SK-N-SH (cell line): ENCODE data around the gene GDPD3. TPM values are rescaled to one million over a fixed set of nuclear protein-coding genes. Genes with fewer than 3 reads are reported as not detected.

Experiments used
- CTCF ChIA-PET: fragments of 300-600, 350-600 bp; formaldehyde crosslinking; extraction: SDS; loops from one replicate; lab custom pipeline; 2021; lab: Yijun Ruan, JAX
- POLR2A ChIA-PET: fragments of 350-600 bp; sonication (Branson Sonifier 250); formaldehyde crosslinking; extraction: SDS; loops from one replicate; lab custom pipeline; 2020; ENCODE audit warnings: antibody characterized with exemption, inconsistent platforms; lab: Yijun Ruan, JAX
- DNase-seq: peaks from one replicate; pipeline ENCODE4 v3.0.0; 2012
- H2AFZ ChIP-seq: fragments of 200-600 bp; sonication (generic); 2 replicates; pipeline ENCODE4 v1.8.1; 2016; ENCODE audit warnings: antibody characterized with exemption, mild to moderate bottlenecking, low read depth
- H3F3A ChIP-seq: fragments of 200-600 bp; sonication (generic); replicated peaks from 2 replicates; pipeline ENCODE3; 2016; ENCODE audit warnings: antibody characterized with exemption, mild to moderate bottlenecking; ENCODE audit not compliant: insufficient read depth
- H3K27ac ChIP-seq, 2 experiments: fragments of 200-500 bp in 1 of 2; fragments of 200-600 bp in 1 of 2; sonication (Bioruptor generic) in 1 of 2; sonication (generic), shearing (Covaris generic) in 1 of 2; 2 replicates each; pipeline versions ENCODE4 v1.5.1 to v1.6.1; 2014 to 2016; ENCODE audit warnings: low read depth in 2 of 2, inconsistent platforms in 1 of 2, low read length in 1 of 2, mild to moderate bottlenecking in 1 of 2, mixed read lengths in 1 of 2
- H3K27me3 ChIP-seq: fragments of 200-600 bp; sonication (generic), shearing (Covaris generic); 2 replicates; pipeline ENCODE4 v1.6.1; 2016; ENCODE audit warnings: mixed run types; ENCODE audit not compliant: insufficient read depth
- H3K36me3 ChIP-seq, 2 experiments: fragments of 200-500 bp in 1 of 2; fragments of 200-600 bp in 1 of 2; sonication (Bioruptor generic) in 1 of 2; sonication (generic) in 1 of 2; replicated peaks in 1 of 2; 2 replicates each; pipeline versions ENCODE3 to v1.5.1; 2014 to 2016; ENCODE audit warnings: low read length in 1 of 2, mild to moderate bottlenecking in 1 of 2; ENCODE audit not compliant: insufficient read depth in 2 of 2, control insufficient read depth in 1 of 2
- H3K4me1 ChIP-seq, 2 experiments: fragments of 200-500 bp in 1 of 2; fragments of 200-600 bp in 1 of 2; sonication (Bioruptor generic) in 1 of 2; sonication (generic), shearing (Covaris generic) in 1 of 2; 2 replicates each; pipeline versions ENCODE4 v1.5.1 to v1.6.1; 2014 to 2016; ENCODE audit warnings: low read depth in 1 of 2, low read length in 1 of 2, mixed run types in 1 of 2; ENCODE audit not compliant: insufficient read depth in 2 of 2, control insufficient read depth in 1 of 2
- H3K4me2 ChIP-seq: fragments of 200-600 bp; sonication (generic), shearing (Covaris generic); 2 replicates; pipeline ENCODE4 v1.6.1; 2017; ENCODE audit warnings: mixed run types
- H3K4me3 ChIP-seq, 2 experiments: fragments of 200-500 bp in 1 of 2; fragments of 200-600 bp in 1 of 2; sonication (Bioruptor generic) in 1 of 2; sonication (generic), shearing (Covaris generic) in 1 of 2; 2 replicates each; pipeline versions ENCODE4 v1.5.1 to v1.8.1; 2014 to 2016; ENCODE audit warnings: low read depth in 2 of 2, inconsistent platforms in 1 of 2, low read length in 1 of 2, mild to moderate bottlenecking in 1 of 2, mixed read lengths in 1 of 2, moderate library complexity in 1 of 2
- H3K79me2 ChIP-seq: fragments of 200-600 bp; sonication (generic); 2 replicates; pipeline ENCODE4 v1.8.1; 2017; ENCODE audit warnings: mild to moderate bottlenecking; ENCODE audit not compliant: insufficient read depth
- H3K9ac ChIP-seq: fragments of 200-600 bp; sonication (generic); 2 replicates; pipeline ENCODE4 v1.6.1; 2017; ENCODE audit warnings: mixed run types
- H3K9me2 ChIP-seq: fragments of 200-600 bp; sonication (generic); 2 replicates; pipeline ENCODE4 v1.6.1; 2017; ENCODE audit warnings: mixed run types
- H3K9me3 ChIP-seq: fragments of 200-600 bp; sonication (generic); 2 replicates; pipeline ENCODE4 v1.6.1; 2017; ENCODE audit warnings: mixed run types, mild to moderate bottlenecking, moderate library complexity
- H4K20me1 ChIP-seq: fragments of 200-600 bp; sonication (generic); 2 replicates; pipeline ENCODE4 v1.6.1; 2017; ENCODE audit warnings: mild to moderate bottlenecking, mixed run types; ENCODE audit not compliant: insufficient read depth
- CHD2 ChIP-seq: fragments of 150-350 bp; IDR thresholded peaks from 2 replicates; pipeline ENCODE4 v1.6.1; 2018; ENCODE audit warnings: low read length; ENCODE audit not compliant: partially characterized antibody
- CTCF ChIP-seq: fragments of 200-600 bp; sonication (generic); IDR thresholded peaks from 2 replicates; pipeline ENCODE4 v1.6.1; 2017; ENCODE audit warnings: antibody characterized with exemption, mild to moderate bottlenecking, moderate library complexity
- FOSL2 ChIP-seq: IDR thresholded peaks from 2 replicates; pipeline ENCODE4 v1.4.0; 2012; ENCODE audit warnings: low read depth, mild to moderate bottlenecking, moderate library complexity, borderline replicate concordance
- GATA2 ChIP-seq: sonication (generic); formaldehyde crosslinking; IDR thresholded peaks from 2 replicates; pipeline ENCODE4 v1.5.0; 2020; ENCODE audit warnings: mild to moderate bottlenecking, missing genetic modification reagents
- MXI1 ChIP-seq: IDR thresholded peaks from 2 replicates; pipeline ENCODE4 v1.6.1; 2012; ENCODE audit warnings: mild to moderate bottlenecking, low read depth, low read length, improper control_type of control experiment
- RCOR1 ChIP-seq: fragments of 150-350 bp; IDR thresholded peaks from 2 replicates; pipeline ENCODE4 v1.6.1; 2017; ENCODE audit warnings: antibody characterized with exemption, low read length
- REST ChIP-seq: IDR thresholded peaks from 2 replicates; pipeline ENCODE4 v1.6.1; 2012; ENCODE audit warnings: mild to moderate bottlenecking, low read depth, low read length, moderate library complexity
- SMC3 ChIP-seq: IDR thresholded peaks from 2 replicates; pipeline ENCODE4 v1.6.1; 2012; ENCODE audit warnings: low read depth, low read length, improper control_type of control experiment
- TAF1 ChIP-seq: IDR thresholded peaks from 2 replicates; pipeline ENCODE4 v1.6.1; 2012; ENCODE audit warnings: low read depth, mild to moderate bottlenecking, low read length, moderate library complexity, borderline replicate concordance
- TCF12 ChIP-seq: IDR thresholded peaks from 2 replicates; pipeline ENCODE4 v1.4.0; 2012
- USF1 ChIP-seq: IDR thresholded peaks from 2 replicates; pipeline ENCODE4 v1.4.0; 2012; ENCODE audit warnings: low read depth, borderline replicate concordance
- YY1 ChIP-seq: IDR thresholded peaks from 2 replicates; pipeline ENCODE4 v1.4.0; 2012; ENCODE audit warnings: low read depth, mild to moderate bottlenecking
- ZBTB33 ChIP-seq: IDR thresholded peaks from 2 replicates; pipeline ENCODE4 v1.4.0; 2012; ENCODE audit warnings: low read depth, borderline replicate concordance
- WGBS: methylation state at CpG from one replicate; pipeline ENCODE4 v1.1.6; 2017; ENCODE audit warnings: low lambda C conversion rate; 5-methylcytosine and 5-hydroxymethylcytosine counted together
- polyA plus RNA-seq, 3 experiments: library from polyadenylated mRNA; depleted of rRNA; stranded (reverse); fragments of >200 nt; gene quantifications; 2 replicates each; pipeline ENCODE4 v1.2.3, GENCODE V29; 2012
- TF ChIP-seq, protein P1 (sequence below): IDR thresholded peaks from 2 replicates; pipeline ENCODE4; 2012
- TF ChIP-seq, protein P2 (sequence below): IDR thresholded peaks from 2 replicates; pipeline ENCODE4 v1.4.0; 2012; ENCODE audit warnings: low read depth

Gene GDPD3
- polyA plus RNA-seq, 1 of the 3 experiments (the other 2 are of a cell fraction) = 2.3 TPM

DNA sequence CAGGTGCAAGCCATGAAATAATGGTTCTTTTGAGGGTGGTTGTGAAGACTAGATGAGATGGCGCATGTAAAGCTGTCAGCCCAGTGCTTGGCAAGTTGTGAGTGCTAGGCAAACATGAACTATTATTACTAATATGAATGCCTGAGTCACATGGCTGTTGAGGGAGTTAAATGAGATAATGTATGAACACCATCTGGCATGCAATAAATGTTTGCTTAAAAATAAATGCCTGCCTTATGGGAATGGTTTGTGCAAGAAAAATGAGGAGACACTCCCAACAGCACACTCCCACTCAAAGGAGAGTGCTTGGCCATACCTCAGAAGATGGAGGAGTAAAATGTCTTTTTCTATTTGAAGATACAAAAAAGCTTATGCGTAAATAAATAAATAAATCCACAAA is 6.1 kb upstream of the GDPD3 start:
- Histone ChIP-seq H4K20me1 (no peaks in the 10 kb centered on the region), H3K79me2 (no peaks in the 10 kb centered on the region), H3K4me1 (peaks cover 9 to 11% of the 10 kb centered on the region in 2 experiments; a peak in 3 of 4 replicates), H3F3A (peaks cover 9% of the 10 kb centered on the region), H3K36me3 (peaks cover 0 to 6% of the 10 kb centered on the region in 2 experiments), H3K9ac (no peak overlapping the region), H3K4me3 (no peak overlapping the region), H2AFZ (no peak overlapping the region)
- ChIA-PET CTCF (interaction anchor here (1.0 kb wide), 1 partner anchor 23 kb away, joined by 3 read pairs; the partner anchor contains the start of gene YPEL3), POLR2A (no interaction called here)
- DNase-seq = no peak
- TF ChIP-seq GATA2 (CRISPR knock-in tag) = no peak
- no peak for TF ChIP-seq TAF1
- TF ChIP-seq, protein P1, sequence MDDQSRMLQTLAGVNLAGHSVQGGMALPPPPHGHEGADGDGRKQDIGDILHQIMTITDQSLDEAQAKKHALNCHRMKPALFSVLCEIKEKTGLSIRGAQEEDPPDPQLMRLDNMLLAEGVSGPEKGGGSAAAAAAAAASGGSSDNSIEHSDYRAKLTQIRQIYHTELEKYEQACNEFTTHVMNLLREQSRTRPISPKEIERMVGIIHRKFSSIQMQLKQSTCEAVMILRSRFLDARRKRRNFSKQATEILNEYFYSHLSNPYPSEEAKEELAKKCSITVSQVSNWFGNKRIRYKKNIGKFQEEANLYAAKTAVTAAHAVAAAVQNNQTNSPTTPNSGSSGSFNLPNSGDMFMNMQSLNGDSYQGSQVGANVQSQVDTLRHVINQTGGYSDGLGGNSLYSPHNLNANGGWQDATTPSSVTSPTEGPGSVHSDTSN = no peak
- no peak for TF ChIP-seq REST
- TF ChIP-seq FOSL2 = no peak
- no peak for TF ChIP-seq USF1
- no peak for TF ChIP-seq CHD2
- TF ChIP-seq SMC3 = no peak
- TF ChIP-seq, protein P2, sequence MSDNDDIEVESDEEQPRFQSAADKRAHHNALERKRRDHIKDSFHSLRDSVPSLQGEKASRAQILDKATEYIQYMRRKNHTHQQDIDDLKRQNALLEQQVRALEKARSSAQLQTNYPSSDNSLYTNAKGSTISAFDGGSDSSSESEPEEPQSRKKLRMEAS = no peak
- TF ChIP-seq, all 33 proteins: peak for 0
- Histone ChIP-seq H3K9me2 (no peaks in the 10 kb centered on the region), H3K27me3 (no peaks in the 10 kb centered on the region), H3K27ac (no peak overlapping the region), H3K4me2 (no peak overlapping the region), H3K9me3 (no peaks in the 10 kb centered on the region)
- WGBS = 91% methylated on average over 2 of the region's 2 CpGs

DNA sequence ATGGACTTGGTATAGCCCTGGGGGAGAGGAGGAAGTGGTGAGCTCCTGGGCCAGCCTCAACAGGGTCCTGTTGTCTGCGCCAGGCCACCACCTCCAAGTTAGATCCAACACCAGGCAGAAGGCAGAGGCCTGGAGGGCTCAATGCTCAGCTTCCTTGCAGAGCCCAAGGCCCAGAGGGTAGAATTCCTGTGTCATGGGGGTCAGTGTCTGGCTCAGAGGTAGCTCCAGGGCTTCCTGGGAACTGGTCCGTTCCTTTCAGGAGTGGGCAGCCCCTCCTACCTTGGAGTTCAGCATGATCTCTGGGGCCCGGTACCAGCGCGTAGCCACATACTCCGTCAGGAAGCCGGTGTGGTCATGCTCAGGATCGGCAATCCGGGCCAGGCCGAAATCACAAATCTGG is 4.4 kb upstream of the GDPD3 start:
- H3K27ac ChIP-seq = no peak overlapping the region
- no peaks in the 10 kb centered on the region for H3K27me3 ChIP-seq
- H3K9ac ChIP-seq = no peak overlapping the region
- no peaks in the 10 kb centered on the region for H4K20me1 ChIP-seq
- H2AFZ ChIP-seq = no peak overlapping the region
- H3K4me2 ChIP-seq = no peak overlapping the region
- peaks cover 6 to 14% of the 10 kb centered on the region in 2 experiments; a peak in 1 of 4 replicates for H3K4me1 ChIP-seq
- no peak overlapping the region for H3K4me3 ChIP-seq
- no peaks in the 10 kb centered on the region for H3K9me3 ChIP-seq
- H3K79me2 ChIP-seq = no peaks in the 10 kb centered on the region
- H3F3A ChIP-seq = peaks cover 2% of the 10 kb centered on the region
- H3K36me3 ChIP-seq = peaks cover 0 to 6% of the 10 kb centered on the region in 2 experiments
- no peaks in the 10 kb centered on the region for H3K9me2 ChIP-seq
- no peak for DNase-seq
- POLR2A ChIA-PET = no interaction called here
- 99% methylated on average over 8 of the region's 10 CpGs for WGBS
- CTCF ChIA-PET = interaction anchor here (1.1 to 1.6 kb wide), 2 partner anchors 15 to 25 kb away, joined by 3 to 7 read pairs; partner anchors contain the start of gene TBX6
- TF ChIP-seq ZBTB33 (no peak), TCF12 (no peak), CTCF (no peak), MXI1 (no peak), YY1 (no peak), TAF1 (no peak), RCOR1 (no peak)
- TF ChIP-seq, protein P1 = no peak
